K562 (cell line): ENCODE results near the gene DIAPH3. TPM values are rescaled to one million over a fixed set of nuclear protein-coding genes. Genes with fewer than 3 reads are reported as not detected.

ENCODE experiments used
- ATAC-seq: fragments of 200-7000 bp; cut with Tn5 transposase; 3 replicates; pipeline ENCODE4 v1.9.1; 2020; ENCODE audit warnings: moderate library complexity
- BruUV-seq: library from RNA; stranded (reverse); fragments of 400-500 nt; replicated peaks from 2 replicates; lab custom pipeline; 2021; lab: Mats Ljungman, UMichigan
- CTCF ChIA-PET: fragments of 300-600 bp; formaldehyde crosslinking; extraction: SDS; loops from one replicate; lab custom pipeline; 2021; ENCODE audit warnings: low intra/inter-chr PET ratio; lab: Yijun Ruan, JAX
- POLR2A ChIA-PET: fragments of 300-600, 350-650 bp; sonication (Branson Sonifier 250); formaldehyde crosslinking; extraction: SDS; loops from one replicate; lab custom pipeline; 2021; ENCODE audit warnings: antibody characterized with exemption, inconsistent platforms; lab: Yijun Ruan, JAX
- DNase-seq, 4 experiments: peaks; one replicate each; pipeline versions ENCODE4 v3.0.0 to v3.0.0-alpha.2; 2011 to 2018; ENCODE audit warnings: low spot score in 3 of 4, mixed read lengths in 3 of 4; ENCODE audit errors: extremely low read depth in 1 of 4
- FAIRE-seq: peaks from 2 replicates; lab custom pipeline; 2011; peaks lifted over from hg19 to GRCh38; lab: Jason Lieb, UNC
- H2AFZ ChIP-seq: 2 replicates; pipeline ENCODE4 v1.6.0; 2011; ENCODE audit warnings: low read depth, low read length, control low read depth, inconsistent platforms
- H3K27ac ChIP-seq: fragments of 200-600 bp; 3 replicates; pipeline ENCODE4 v1.8.0; 2011; ENCODE audit warnings: low read depth, mild to moderate bottlenecking, control low read depth, inconsistent platforms, low read length, moderate library complexity, mixed read lengths; ENCODE audit errors: extremely low read depth
- H3K27me3 ChIP-seq, 2 experiments: fragments of 300-600 bp in 1 of 2; 2 replicates in 1 of 2; 3 replicates in 1 of 2; pipeline versions ENCODE4 v1.6.0 to v1.8.0; 2011; ENCODE audit warnings: inconsistent platforms in 2 of 2, low read length in 2 of 2, mild to moderate bottlenecking in 1 of 2, mixed read lengths in 1 of 2, moderate library complexity in 1 of 2; ENCODE audit not compliant: control insufficient read depth in 2 of 2, insufficient read depth in 2 of 2
- H3K36me3 ChIP-seq: fragments of 300-600 bp; 3 replicates; pipeline ENCODE4 v1.8.0; 2011; ENCODE audit warnings: mild to moderate bottlenecking, low read length, inconsistent platforms; ENCODE audit not compliant: control insufficient read depth, insufficient read depth
- H3K4me1 ChIP-seq, 2 experiments: fragments of 200-600 bp in 1 of 2; replicated peaks in 1 of 2; 2 replicates in 1 of 2; 3 replicates in 1 of 2; pipeline versions ENCODE4 v1.5.1 to v1.8.0; 2011; ENCODE audit warnings: inconsistent platforms in 2 of 2, low read length in 2 of 2, mild to moderate bottlenecking in 1 of 2, mixed read lengths in 1 of 2, moderate library complexity in 1 of 2; ENCODE audit not compliant: control insufficient read depth in 2 of 2, insufficient read depth in 2 of 2
- H3K4me2 ChIP-seq: 2 replicates; pipeline ENCODE4 v1.6.1; 2011; ENCODE audit warnings: low read length, control low read depth, inconsistent platforms, mixed read lengths; ENCODE audit not compliant: insufficient read depth
- H3K4me3 ChIP-seq: fragments of 200-600 bp; sonication (generic), shearing (Covaris generic); 2 replicates; pipeline ENCODE4 v1.5.1; 2016; ENCODE audit warnings: control low read depth, inconsistent platforms
- H3K79me2 ChIP-seq: fragments of 200-600 bp; 3 replicates; pipeline ENCODE4 v1.8.0; 2011; ENCODE audit warnings: low read length, inconsistent platforms; ENCODE audit not compliant: control insufficient read depth, insufficient read depth
- H3K9ac ChIP-seq, 2 experiments: 2 replicates each; pipeline versions ENCODE4 v1.6.0 to v1.6.1; 2011; ENCODE audit warnings: low read depth in 2 of 2, low read length in 2 of 2, control low read depth in 1 of 2, inconsistent platforms in 1 of 2, mild to moderate bottlenecking in 1 of 2, mixed read lengths in 1 of 2; ENCODE audit not compliant: insufficient read depth in 1 of 2
- H3K9me1 ChIP-seq: one replicate; pipeline ENCODE4 v1.6.0; 2011; ENCODE audit warnings: inconsistent platforms, mild to moderate bottlenecking, low read length, moderate library complexity; ENCODE audit not compliant: control insufficient read depth, insufficient read depth
- H3K9me3 ChIP-seq: replicated peaks from 2 replicates; pipeline ENCODE4 v1.5.1; 2011; ENCODE audit warnings: low read depth, low read length, inconsistent platforms; ENCODE audit not compliant: control insufficient read depth, insufficient read depth
- H4K20me1 ChIP-seq: replicated peaks from 2 replicates; pipeline ENCODE4 v1.6.1; 2011; ENCODE audit warnings: low read length, inconsistent platforms, mixed read lengths; ENCODE audit not compliant: control insufficient read depth, insufficient read depth
- BACH1 ChIP-seq: fragments of 200-800 bp; sonication (Bioruptor generic); IDR thresholded peaks from 2 replicates; pipeline ENCODE4 v1.6.1; 2016; ENCODE audit warnings: missing genetic modification characterization, missing compliant biosample characterization
- DPF2 ChIP-seq: fragments of 450-650 bp; IDR thresholded peaks from 2 replicates; pipeline ENCODE4 v1.6.1; 2016
- ETV6 ChIP-seq, 3 experiments: fragments of 150-350 bp in 1 of 3; sonication (generic) in 1 of 3; formaldehyde crosslinking in 1 of 3; IDR thresholded peaks; 2 replicates each; pipeline versions ENCODE4 v1.6.1 to v1.8.0; 2014 to 2022; ENCODE audit warnings: borderline replicate concordance in 2 of 3, low read depth in 2 of 3, antibody characterized with exemption in 1 of 3, low read length in 1 of 3, mild to moderate bottlenecking in 1 of 3, missing genetic modification reagents in 1 of 3
- EZH2 ChIP-seq: IDR thresholded peaks from 2 replicates; pipeline ENCODE4 v1.6.1; 2012; ENCODE audit warnings: low read depth, mild to moderate bottlenecking, inconsistent platforms, low read length, borderline replicate concordance
- GATA2 ChIP-seq: sonication (generic); formaldehyde crosslinking; IDR thresholded peaks from 2 replicates; pipeline ENCODE4 v1.4.0; 2020; ENCODE audit warnings: mild to moderate bottlenecking, missing genetic modification reagents
- GATAD2B ChIP-seq: fragments of 450-650 bp; IDR thresholded peaks from 2 replicates; pipeline ENCODE4 v1.6.1; 2017; ENCODE audit warnings: mild to moderate bottlenecking, borderline replicate concordance
- HMGN3 ChIP-seq: IDR thresholded peaks from 2 replicates; pipeline ENCODE4 v1.6.1; 2011; ENCODE audit warnings: borderline replicate concordance, low read depth, mild to moderate bottlenecking, mixed read lengths, low read length; ENCODE audit not compliant: insufficient read length; ENCODE audit errors: extremely low read depth
- PHB ChIP-seq: fragments of 250-450 bp; sonication (Bioruptor Pico); IDR thresholded peaks from 2 replicates; pipeline ENCODE4 v1.5.0; 2021
- SIRT6 ChIP-seq: IDR thresholded peaks from one replicate; pipeline ENCODE4 v1.6.1; 2012; ENCODE audit warnings: low read depth, mild to moderate bottlenecking, control low read depth, inconsistent platforms, low read length, moderate library complexity
- SREBF1 ChIP-seq: fragments of 150-350 bp; IDR thresholded peaks from 2 replicates; pipeline ENCODE4 v1.6.1; 2014; ENCODE audit warnings: antibody characterized with exemption, low read depth, low read length, borderline replicate concordance
- TAF7 ChIP-seq: fragments of 450-650 bp; IDR thresholded peaks from 2 replicates; pipeline ENCODE4 v1.6.1; 2016; ENCODE audit warnings: missing genetic modification characterization, missing compliant biosample characterization
- TOE1 ChIP-seq, 2 experiments: fragments of 450-650 bp in 1 of 2; sonication (generic) in 1 of 2; formaldehyde crosslinking in 1 of 2; IDR thresholded peaks; 2 replicates each; pipeline versions ENCODE4 v1.7.1 to v1.8.0; 2016 to 2022; ENCODE audit warnings: borderline replicate concordance in 2 of 2, mild to moderate bottlenecking in 2 of 2, antibody characterized with exemption in 1 of 2, inconsistent platforms in 1 of 2, low read depth in 1 of 2, missing genetic modification reagents in 1 of 2, moderate library complexity in 1 of 2
- XRCC5 ChIP-seq: fragments of 200-400 bp; formaldehyde crosslinking; IDR thresholded peaks from 2 replicates; pipeline ENCODE4 v1.6.1; 2017; ENCODE audit warnings: low read depth, mild to moderate bottlenecking, low read length
- ZNF175 ChIP-seq: fragments of 200-800 bp; sonication (Bioruptor generic); IDR thresholded peaks from 2 replicates; pipeline ENCODE4 v1.6.1; 2016; ENCODE audit warnings: low read depth, mild to moderate bottlenecking, missing genetic modification characterization, missing compliant biosample characterization
- ZNF23 ChIP-seq: fragments of 250-450 bp; sonication (Bioruptor Pico); IDR thresholded peaks from 2 replicates; pipeline ENCODE4 v1.4.0; 2020; ENCODE audit warnings: mild to moderate bottlenecking
- WGBS: fragments of 100-300 bp; shearing (Covaris generic); methylation state at CpG from one replicate; pipeline ENCODE4 v1.1.6; 2016; ENCODE audit warnings: low coverage, mixed read lengths; ENCODE audit not compliant: insufficient coverage; ENCODE audit errors: missing lambda C conversion rate; 5-methylcytosine and 5-hydroxymethylcytosine counted together
- in situ Hi-C: fragments of 300-500 bp; cut with MboI; formaldehyde crosslinking; loops from 4 replicates; pipeline ENCODE4 v1.15.0; 2018; ENCODE audit warnings: inconsistent platforms, mixed read lengths
- intact Hi-C: fragments of 100-400 bp; cut with micrococcal nuclease; formaldehyde crosslinking; loops from 2 replicates; pipeline ENCODE4 v1.14.2; 2022
- polyA plus RNA-seq, 8 experiments: library from polyadenylated mRNA; depleted of rRNA in 4 of 8; stranded (reverse) in 5 of 8; unstranded in 3 of 8; fragments of >200 nt; fragmentation: Nextera tagmentation in 2 of 8; fragmentation: Illumina TruSeq in 1 of 8; extraction: Ambion mirVana in 2 of 8; extraction: Trizol in 1 of 8; gene quantifications; 2 replicates each; pipeline versions ENCODE4 v1.2.1 to v1.2.3, GENCODE V29; 2011 to 2014; ENCODE audit warnings: inconsistent platforms in 1 of 8, missing spikeins in 1 of 8
- total RNA-seq, 7 experiments: library from RNA; depleted of rRNA in 6 of 7; stranded (reverse); fragments of >200 nt in 6 of 7; fragmentation: Illumina TruSeq in 2 of 7; extraction: Trizol in 2 of 7; gene quantifications; 2 replicates each; pipeline versions ENCODE4 v1.2.1 to v1.2.3, GENCODE V29; 2011 to 2021; ENCODE audit warnings: low replicate concordance in 1 of 7

The DIAPH3 gene
- total and polyA plus RNA-seq, 9 of the 15 experiments (the other 6 are each of a cell fraction or from before 2014, with no cell fraction given): 9.0 to 18.7 (median 14.7) TPM

DNA sequence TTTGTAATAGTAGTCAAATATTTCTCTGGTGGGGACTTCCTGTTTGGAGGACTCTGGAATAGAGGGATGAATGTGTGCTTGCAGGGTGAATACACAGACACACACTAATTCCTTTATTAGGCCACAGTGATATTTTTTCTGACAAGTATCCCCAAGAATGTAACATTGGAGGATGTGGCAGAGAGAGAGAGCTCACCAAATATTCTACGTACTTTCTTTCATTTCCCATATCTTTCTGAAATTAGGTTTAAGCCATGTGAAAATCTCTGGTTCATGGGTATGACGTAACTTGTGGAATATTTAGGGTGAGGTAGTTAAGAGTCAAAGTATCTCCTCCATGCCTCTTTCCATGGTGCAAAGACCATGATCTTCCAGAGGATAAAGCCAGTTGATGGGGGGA is 463.4 kb downstream of the DIAPH3 start:
- H3K9ac ChIP-seq: no peak overlapping the region
- H3K27me3 ChIP-seq: no peaks in the 10 kb centered on the region
- DNase-seq (no peak), FAIRE-seq (no peak), ATAC-seq (no peak)
- no TSS peak for BruUV-seq
- CTCF ChIA-PET: no interaction called here
- H2AFZ ChIP-seq: no peak overlapping the region
- no peaks in the 10 kb centered on the region for H4K20me1 ChIP-seq
- no peaks in the 10 kb centered on the region for H3K79me2 ChIP-seq
- intact Hi-C loops: no loop called here
- 94% methylated on average over 2 of the region's 2 CpGs for WGBS
- TF ChIP-seq SIRT6: no peak
- no peak overlapping the region for H3K4me2 ChIP-seq
- H3K4me3 ChIP-seq: no peak overlapping the region
- in situ Hi-C loops: no loop called here
- no peaks in the 10 kb centered on the region for H3K36me3 ChIP-seq
- no peaks in the 10 kb centered on the region for H3K9me3 ChIP-seq
- no peak overlapping the region for H3K27ac ChIP-seq
- H3K9me1 ChIP-seq: no peaks in the 10 kb centered on the region
- POLR2A ChIA-PET: interaction anchor here (1.3 kb wide), 1 partner anchor 20 kb away, joined by 4 read pairs; no protein-coding TSS in a partner anchor
- peaks cover 0 to 5% of the 10 kb centered on the region in 2 experiments; a peak in 2 of 5 replicates for H3K4me1 ChIP-seq

DNA sequence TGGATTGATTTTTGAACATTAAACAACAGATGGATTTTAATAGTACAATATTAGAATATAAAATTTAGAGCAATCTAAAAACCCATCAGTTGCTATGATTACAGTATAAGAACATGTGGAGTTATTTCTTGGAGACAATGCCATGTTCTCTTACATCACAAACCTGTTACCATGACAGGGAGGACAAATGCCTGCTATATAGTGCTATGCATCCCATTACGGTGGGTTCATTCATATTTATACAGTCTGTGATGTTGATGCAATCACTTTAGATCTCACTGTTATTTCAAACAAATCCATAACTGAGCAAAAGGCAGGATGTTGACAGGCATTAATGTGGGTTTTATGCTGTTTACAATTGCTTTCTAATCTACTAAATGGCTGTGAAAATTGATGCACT is 467.5 kb downstream of the DIAPH3 start:
- no peak for DNase-seq
- no peak overlapping the region for H3K9ac ChIP-seq
- ATAC-seq: no peak
- in situ Hi-C loops (no loop called here), intact Hi-C loops (no loop called here)
- H3K36me3 ChIP-seq: no peaks in the 10 kb centered on the region
- no peak overlapping the region for H3K4me3 ChIP-seq
- no peaks in the 10 kb centered on the region for H3K9me3 ChIP-seq
- no peak overlapping the region for H3K4me2 ChIP-seq
- ChIA-PET CTCF (no interaction called here), POLR2A (no interaction called here)
- H3K4me1 ChIP-seq: peaks cover 0 to 4% of the 10 kb centered on the region in 2 experiments; a peak in 2 of 5 replicates
- no peak overlapping the region for H3K27ac ChIP-seq
- H3K79me2 ChIP-seq: no peaks in the 10 kb centered on the region
- H4K20me1 ChIP-seq: no peaks in the 10 kb centered on the region
- H3K9me1 ChIP-seq: no peaks in the 10 kb centered on the region
- FAIRE-seq: no peak
- no TSS peak for BruUV-seq
- H3K27me3 ChIP-seq: no peaks in the 10 kb centered on the region
- no peak overlapping the region for H2AFZ ChIP-seq
- WGBS: 67% methylated on average over 1 of the region's 1 CpG
- TF ChIP-seq TAF7 (no peak), EZH2 (no peak), SREBF1 (no peak), DPF2 (no peak), ZNF23 (CRISPR knock-in tag) (no peak), BACH1 (tag) (no peak), ETV6 (IDR thresholded peaks at IDR 0.05; ENCODE audit: borderline replicate concordance in 1 of 2, low read depth in 2 of 2, low read length in 1 of 2) (no peak), ETV6 (CRISPR knock-in tag; IDR thresholded peaks at IDR 0.05; ENCODE audit: borderline replicate concordance) (no peak), HMGN3 (no peak), XRCC5 (no peak), GATA2 (CRISPR knock-in tag) (no peak), GATAD2B (no peak), TOE1 (IDR thresholded peaks at IDR 0.05; ENCODE audit: borderline replicate concordance) (no peak), TOE1 (CRISPR knock-in tag; IDR thresholded peaks at IDR 0.05; ENCODE audit: borderline replicate concordance, low read depth) (no peak), PHB (CRISPR knock-in tag) (no peak), ZNF175 (no peak)
